H1 (cell line): ENCODE data around the gene AP2A1. TPM values are rescaled to one million over a fixed set of nuclear protein-coding genes. Genes with fewer than 3 reads are reported as not detected.

ENCODE experiments used
- ASH2L ChIP-seq: fragments of 200-600, 300-600 bp; sonication (generic); IDR thresholded peaks from one replicate; pipeline ENCODE4 v1.7.1; 2017; ENCODE audit warnings: low read length
- RFX5 ChIP-seq: IDR thresholded peaks from 2 replicates; pipeline ENCODE4 v1.6.1; 2011; ENCODE audit warnings: low read depth, low read length, improper control_type of control experiment, borderline replicate concordance
- TBP ChIP-seq: IDR thresholded peaks from 2 replicates; pipeline ENCODE4 v1.6.1; 2011; ENCODE audit warnings: low read depth, low read length, improper control_type of control experiment
- polyA plus RNA-seq, 7 experiments: library from polyadenylated mRNA; depleted of rRNA in 3 of 7; stranded (reverse) in 5 of 7; unstranded in 2 of 7; fragments of >200 nt in 5 of 7; fragments of 200-250 nt in 2 of 7; gene quantifications; 1 replicate in 5 of 7; 2 replicates in 1 of 7; 4 replicates in 1 of 7; pipeline versions ENCODE4 v1.2.1 to v1.2.3, GENCODE V29; 2011 to 2013; ENCODE audit warnings: missing spikeins in 2 of 7, mixed read lengths in 2 of 7
- total RNA-seq: library from RNA; stranded (reverse); fragmentation: NEBNext Ultra II Directional; extraction: Animal tissue kit (Norgen Biotek cat#: 25700); gene quantifications from 2 replicates; pipeline ENCODE4 v1.2.1, GENCODE V29; 2021
- TF ChIP-seq, protein P1 (sequence below): fragments of 300-600 bp; sonication (generic); IDR thresholded peaks from 2 replicates; pipeline ENCODE4 v1.7.1; 2012; ENCODE audit warnings: low read length, moderate library complexity, mild to moderate bottlenecking, inconsistent platforms; ENCODE audit not compliant: insufficient replicate concordance

Gene AP2A1
- total and polyA plus RNA-seq, 2 of the 8 experiments (the other 6 are each of a cell fraction or from before 2014, with no cell fraction given) = 105 to 106 TPM

DNA sequence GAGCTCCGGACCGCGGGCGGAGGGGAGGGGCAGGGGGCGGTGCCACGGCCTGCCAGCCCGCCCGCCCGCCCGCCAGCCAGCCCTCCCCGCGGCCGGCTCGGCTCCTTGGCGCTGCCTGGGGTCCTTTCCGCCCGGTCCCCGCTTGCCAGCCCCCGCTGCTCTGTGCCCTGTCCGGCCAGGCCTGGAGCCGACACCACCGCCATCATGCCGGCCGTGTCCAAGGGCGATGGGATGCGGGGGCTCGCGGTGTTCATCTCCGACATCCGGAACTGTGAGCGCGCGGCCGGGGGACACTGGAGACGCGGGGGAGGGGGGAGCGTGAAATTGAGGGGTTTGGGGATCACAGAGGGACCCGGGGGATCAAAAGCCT is at the start of gene AP2A1 (continued):
- TF ChIP-seq, protein P1, sequence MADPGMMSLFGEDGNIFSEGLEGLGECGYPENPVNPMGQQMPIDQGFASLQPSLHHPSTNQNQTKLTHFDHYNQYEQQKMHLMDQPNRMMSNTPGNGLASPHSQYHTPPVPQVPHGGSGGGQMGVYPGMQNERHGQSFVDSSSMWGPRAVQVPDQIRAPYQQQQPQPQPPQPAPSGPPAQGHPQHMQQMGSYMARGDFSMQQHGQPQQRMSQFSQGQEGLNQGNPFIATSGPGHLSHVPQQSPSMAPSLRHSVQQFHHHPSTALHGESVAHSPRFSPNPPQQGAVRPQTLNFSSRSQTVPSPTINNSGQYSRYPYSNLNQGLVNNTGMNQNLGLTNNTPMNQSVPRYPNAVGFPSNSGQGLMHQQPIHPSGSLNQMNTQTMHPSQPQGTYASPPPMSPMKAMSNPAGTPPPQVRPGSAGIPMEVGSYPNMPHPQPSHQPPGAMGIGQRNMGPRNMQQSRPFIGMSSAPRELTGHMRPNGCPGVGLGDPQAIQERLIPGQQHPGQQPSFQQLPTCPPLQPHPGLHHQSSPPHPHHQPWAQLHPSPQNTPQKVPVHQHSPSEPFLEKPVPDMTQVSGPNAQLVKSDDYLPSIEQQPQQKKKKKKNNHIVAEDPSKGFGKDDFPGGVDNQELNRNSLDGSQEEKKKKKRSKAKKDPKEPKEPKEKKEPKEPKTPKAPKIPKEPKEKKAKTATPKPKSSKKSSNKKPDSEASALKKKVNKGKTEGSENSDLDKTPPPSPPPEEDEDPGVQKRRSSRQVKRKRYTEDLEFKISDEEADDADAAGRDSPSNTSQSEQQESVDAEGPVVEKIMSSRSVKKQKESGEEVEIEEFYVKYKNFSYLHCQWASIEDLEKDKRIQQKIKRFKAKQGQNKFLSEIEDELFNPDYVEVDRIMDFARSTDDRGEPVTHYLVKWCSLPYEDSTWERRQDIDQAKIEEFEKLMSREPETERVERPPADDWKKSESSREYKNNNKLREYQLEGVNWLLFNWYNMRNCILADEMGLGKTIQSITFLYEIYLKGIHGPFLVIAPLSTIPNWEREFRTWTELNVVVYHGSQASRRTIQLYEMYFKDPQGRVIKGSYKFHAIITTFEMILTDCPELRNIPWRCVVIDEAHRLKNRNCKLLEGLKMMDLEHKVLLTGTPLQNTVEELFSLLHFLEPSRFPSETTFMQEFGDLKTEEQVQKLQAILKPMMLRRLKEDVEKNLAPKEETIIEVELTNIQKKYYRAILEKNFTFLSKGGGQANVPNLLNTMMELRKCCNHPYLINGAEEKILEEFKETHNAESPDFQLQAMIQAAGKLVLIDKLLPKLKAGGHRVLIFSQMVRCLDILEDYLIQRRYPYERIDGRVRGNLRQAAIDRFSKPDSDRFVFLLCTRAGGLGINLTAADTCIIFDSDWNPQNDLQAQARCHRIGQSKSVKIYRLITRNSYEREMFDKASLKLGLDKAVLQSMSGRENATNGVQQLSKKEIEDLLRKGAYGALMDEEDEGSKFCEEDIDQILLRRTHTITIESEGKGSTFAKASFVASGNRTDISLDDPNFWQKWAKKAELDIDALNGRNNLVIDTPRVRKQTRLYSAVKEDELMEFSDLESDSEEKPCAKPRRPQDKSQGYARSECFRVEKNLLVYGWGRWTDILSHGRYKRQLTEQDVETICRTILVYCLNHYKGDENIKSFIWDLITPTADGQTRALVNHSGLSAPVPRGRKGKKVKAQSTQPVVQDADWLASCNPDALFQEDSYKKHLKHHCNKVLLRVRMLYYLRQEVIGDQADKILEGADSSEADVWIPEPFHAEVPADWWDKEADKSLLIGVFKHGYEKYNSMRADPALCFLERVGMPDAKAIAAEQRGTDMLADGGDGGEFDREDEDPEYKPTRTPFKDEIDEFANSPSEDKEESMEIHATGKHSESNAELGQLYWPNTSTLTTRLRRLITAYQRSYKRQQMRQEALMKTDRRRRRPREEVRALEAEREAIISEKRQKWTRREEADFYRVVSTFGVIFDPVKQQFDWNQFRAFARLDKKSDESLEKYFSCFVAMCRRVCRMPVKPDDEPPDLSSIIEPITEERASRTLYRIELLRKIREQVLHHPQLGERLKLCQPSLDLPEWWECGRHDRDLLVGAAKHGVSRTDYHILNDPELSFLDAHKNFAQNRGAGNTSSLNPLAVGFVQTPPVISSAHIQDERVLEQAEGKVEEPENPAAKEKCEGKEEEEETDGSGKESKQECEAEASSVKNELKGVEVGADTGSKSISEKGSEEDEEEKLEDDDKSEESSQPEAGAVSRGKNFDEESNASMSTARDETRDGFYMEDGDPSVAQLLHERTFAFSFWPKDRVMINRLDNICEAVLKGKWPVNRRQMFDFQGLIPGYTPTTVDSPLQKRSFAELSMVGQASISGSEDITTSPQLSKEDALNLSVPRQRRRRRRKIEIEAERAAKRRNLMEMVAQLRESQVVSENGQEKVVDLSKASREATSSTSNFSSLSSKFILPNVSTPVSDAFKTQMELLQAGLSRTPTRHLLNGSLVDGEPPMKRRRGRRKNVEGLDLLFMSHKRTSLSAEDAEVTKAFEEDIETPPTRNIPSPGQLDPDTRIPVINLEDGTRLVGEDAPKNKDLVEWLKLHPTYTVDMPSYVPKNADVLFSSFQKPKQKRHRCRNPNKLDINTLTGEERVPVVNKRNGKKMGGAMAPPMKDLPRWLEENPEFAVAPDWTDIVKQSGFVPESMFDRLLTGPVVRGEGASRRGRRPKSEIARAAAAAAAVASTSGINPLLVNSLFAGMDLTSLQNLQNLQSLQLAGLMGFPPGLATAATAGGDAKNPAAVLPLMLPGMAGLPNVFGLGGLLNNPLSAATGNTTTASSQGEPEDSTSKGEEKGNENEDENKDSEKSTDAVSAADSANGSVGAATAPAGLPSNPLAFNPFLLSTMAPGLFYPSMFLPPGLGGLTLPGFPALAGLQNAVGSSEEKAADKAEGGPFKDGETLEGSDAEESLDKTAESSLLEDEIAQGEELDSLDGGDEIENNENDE = no peak
- TF ChIP-seq RFX5 (no peak), ASH2L (peak; percentile 19), TBP (no peak)
